Ishikawa (cell line): ENCODE results near the gene KAT2B.

Experiments
- CEBPB ChIP-seq: IDR thresholded peaks from 2 replicates; pipeline ENCODE4 v1.6.1; 2012
- CREB1 ChIP-seq: IDR thresholded peaks from 2 replicates; pipeline ENCODE4 v1.6.1; 2012; ENCODE audit warnings: low read depth
- EGR1 ChIP-seq: IDR thresholded peaks from 2 replicates; pipeline ENCODE4 v1.6.1; 2012
- EP300 ChIP-seq: IDR thresholded peaks from 2 replicates; pipeline ENCODE4 v1.6.1; 2012; ENCODE audit warnings: borderline replicate concordance
- NFIC ChIP-seq: IDR thresholded peaks from 2 replicates; pipeline ENCODE4 v1.6.1; 2012
- RAD21 ChIP-seq: IDR thresholded peaks from 2 replicates; pipeline ENCODE4 v1.6.1; 2012; ENCODE audit warnings: low read depth
- TAF1 ChIP-seq: IDR thresholded peaks from 2 replicates; pipeline ENCODE4 v1.6.1; 2012; ENCODE audit warnings: low read depth, mild to moderate bottlenecking
- TCF12 ChIP-seq: IDR thresholded peaks from 2 replicates; pipeline ENCODE4 v1.6.1; 2012; ENCODE audit warnings: low read depth
- YY1 ChIP-seq: IDR thresholded peaks from 2 replicates; pipeline ENCODE4 v1.6.1; 2012; ENCODE audit warnings: low read depth
- ZBTB7A ChIP-seq: IDR thresholded peaks from 2 replicates; pipeline ENCODE4 v1.6.1; 2012; ENCODE audit warnings: low read depth
- TF ChIP-seq, protein P1 (sequence below): IDR thresholded peaks from 2 replicates; pipeline ENCODE4 v1.6.1; 2012
- TF ChIP-seq, protein P2 (sequence below): IDR thresholded peaks from 2 replicates; pipeline ENCODE4 v1.6.1; 2012; ENCODE audit warnings: low read depth, mild to moderate bottlenecking

DNA sequence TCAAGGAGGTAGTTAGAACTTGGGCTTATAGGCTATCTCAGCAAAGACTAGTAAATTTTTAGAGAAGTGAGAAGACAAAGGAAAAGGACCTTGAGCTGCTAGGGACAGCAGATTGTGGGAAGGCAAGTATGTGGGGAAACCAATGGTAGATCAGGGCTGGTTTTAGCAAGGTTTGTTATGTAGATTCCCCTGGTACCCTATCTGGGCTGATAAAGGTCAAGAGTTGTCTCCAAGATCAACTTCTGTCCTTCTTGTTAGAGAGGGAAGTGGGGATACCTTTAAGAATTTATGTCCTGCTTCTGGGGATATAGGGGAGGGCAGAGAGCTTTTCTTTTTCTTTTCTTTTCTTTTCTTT lies 28.9 kb downstream of the KAT2B start:
- TF ChIP-seq, protein P1, sequence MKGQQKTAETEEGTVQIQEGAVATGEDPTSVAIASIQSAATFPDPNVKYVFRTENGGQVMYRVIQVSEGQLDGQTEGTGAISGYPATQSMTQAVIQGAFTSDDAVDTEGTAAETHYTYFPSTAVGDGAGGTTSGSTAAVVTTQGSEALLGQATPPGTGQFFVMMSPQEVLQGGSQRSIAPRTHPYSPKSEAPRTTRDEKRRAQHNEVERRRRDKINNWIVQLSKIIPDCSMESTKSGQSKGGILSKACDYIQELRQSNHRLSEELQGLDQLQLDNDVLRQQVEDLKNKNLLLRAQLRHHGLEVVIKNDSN, result no peak
- TF ChIP-seq CEBPB, result no peak
- no peak for TF ChIP-seq RAD21
- TF ChIP-seq ZBTB7A, result no peak
- TF ChIP-seq CREB1, result no peak
- TF ChIP-seq, protein P2, sequence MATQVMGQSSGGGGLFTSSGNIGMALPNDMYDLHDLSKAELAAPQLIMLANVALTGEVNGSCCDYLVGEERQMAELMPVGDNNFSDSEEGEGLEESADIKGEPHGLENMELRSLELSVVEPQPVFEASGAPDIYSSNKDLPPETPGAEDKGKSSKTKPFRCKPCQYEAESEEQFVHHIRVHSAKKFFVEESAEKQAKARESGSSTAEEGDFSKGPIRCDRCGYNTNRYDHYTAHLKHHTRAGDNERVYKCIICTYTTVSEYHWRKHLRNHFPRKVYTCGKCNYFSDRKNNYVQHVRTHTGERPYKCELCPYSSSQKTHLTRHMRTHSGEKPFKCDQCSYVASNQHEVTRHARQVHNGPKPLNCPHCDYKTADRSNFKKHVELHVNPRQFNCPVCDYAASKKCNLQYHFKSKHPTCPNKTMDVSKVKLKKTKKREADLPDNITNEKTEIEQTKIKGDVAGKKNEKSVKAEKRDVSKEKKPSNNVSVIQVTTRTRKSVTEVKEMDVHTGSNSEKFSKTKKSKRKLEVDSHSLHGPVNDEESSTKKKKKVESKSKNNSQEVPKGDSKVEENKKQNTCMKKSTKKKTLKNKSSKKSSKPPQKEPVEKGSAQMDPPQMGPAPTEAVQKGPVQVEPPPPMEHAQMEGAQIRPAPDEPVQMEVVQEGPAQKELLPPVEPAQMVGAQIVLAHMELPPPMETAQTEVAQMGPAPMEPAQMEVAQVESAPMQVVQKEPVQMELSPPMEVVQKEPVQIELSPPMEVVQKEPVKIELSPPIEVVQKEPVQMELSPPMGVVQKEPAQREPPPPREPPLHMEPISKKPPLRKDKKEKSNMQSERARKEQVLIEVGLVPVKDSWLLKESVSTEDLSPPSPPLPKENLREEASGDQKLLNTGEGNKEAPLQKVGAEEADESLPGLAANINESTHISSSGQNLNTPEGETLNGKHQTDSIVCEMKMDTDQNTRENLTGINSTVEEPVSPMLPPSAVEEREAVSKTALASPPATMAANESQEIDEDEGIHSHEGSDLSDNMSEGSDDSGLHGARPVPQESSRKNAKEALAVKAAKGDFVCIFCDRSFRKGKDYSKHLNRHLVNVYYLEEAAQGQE, result no peak
- no peak for TF ChIP-seq EP300
- no peak for TF ChIP-seq TCF12
- TF ChIP-seq EGR1, result no peak
- no peak for TF ChIP-seq NFIC
- no peak for TF ChIP-seq YY1
- no peak for TF ChIP-seq TAF1
